Activated CD8-positive, alpha-beta memory T cell treated with anti-CD3 and anti-CD28 coated beads, Interleukin-2, amount 50 U/mL, for 24 hours (primary cell): ENCODE measurements around the gene SIK2.
"Not testable (repeated sequence)": the region's sequence is repeated elsewhere in the genome, so short reads cannot be mapped to it uniquely, and the experiment has no call there.

Experiments
- DNase-seq: peaks from one replicate; pipeline ENCODE4 v3.0.0-alpha.2; 2020; ENCODE audit errors: extremely low read depth

SIK2 gene

GRCh38 chr11:111658493-111658892 lies 56.2 kb downstream of the SIK2 start:
- not testable (repeated sequence) for DNase-seq

- no peak for DNase-seq
Measured at GRCh38 chr11:111659201-111660115, 57.2 kb downstream of the SIK2 start.

- DNase-seq, result no peak
Measured at GRCh38 chr11:111660822-111661221, 58.6 kb downstream of the SIK2 start.

- DNase-seq, result no peak
Measured at GRCh38 chr11:111663820-111664219, 61.6 kb downstream of the SIK2 start.

GRCh38 chr11:111665777-111666176 lies 63.5 kb downstream of the SIK2 start:
- no peak for DNase-seq

- DNase-seq, result no peak
Measured at GRCh38 chr11:111668980-111669379, 66.7 kb downstream of the SIK2 start.

GRCh38 chr11:111671383-111671782 lies 69.1 kb downstream of the SIK2 start:
- no peak for DNase-seq

GRCh38 chr11:111672949-111673348 lies 70.7 kb downstream of the SIK2 start:
- no peak for DNase-seq

- DNase-seq, result no peak
Measured at GRCh38 chr11:111674941-111675340, 72.7 kb downstream of the SIK2 start.

GRCh38 chr11:111675891-111676290 lies 73.6 kb downstream of the SIK2 start:
- no peak for DNase-seq

- no peak for DNase-seq
Measured at GRCh38 chr11:111676878-111677585, 74.8 kb downstream of the SIK2 start.

- DNase-seq, result no peak
Measured at GRCh38 chr11:111680486-111681175, 78.4 kb downstream of the SIK2 start.

- no peak for DNase-seq
Measured at GRCh38 chr11:111683806-111684205, 81.6 kb downstream of the SIK2 start.

- no peak for DNase-seq
Measured at GRCh38 chr11:111684251-111684650, 82.0 kb downstream of the SIK2 start.

GRCh38 chr11:111688013-111688412 lies 85.8 kb downstream of the SIK2 start:
- no peak for DNase-seq

GRCh38 chr11:111691176-111691575 lies 88.9 kb downstream of the SIK2 start:
- no peak for DNase-seq

GRCh38 chr11:111691741-111692140 lies 89.5 kb downstream of the SIK2 start:
- no peak for DNase-seq

GRCh38 chr11:111693224-111693937 lies 91.1 kb downstream of the SIK2 start:
- no peak for DNase-seq

GRCh38 chr11:111694851-111695250 lies 92.6 kb downstream of the SIK2 start:
- DNase-seq, result no peak

GRCh38 chr11:111696556-111696955 lies 94.3 kb downstream of the SIK2 start:
- DNase-seq, result no peak

GRCh38 chr11:111697933-111698371 lies 95.7 kb downstream of the SIK2 start:
- no peak for DNase-seq
